Psoas muscle (tissue), 8 donors: ENCODE measurements around the gene PCDH9. TPM values are rescaled to one million over a fixed set of nuclear protein-coding genes. Genes with fewer than 3 reads are reported as not detected.
"Not testable (repeated sequence)": the region's sequence is repeated elsewhere in the genome, so short reads cannot be mapped to it uniquely, and the experiment has no call there.

Experiments
- ATAC-seq, 4 donors: fragments of 200-7000 bp; cut with Tn5 transposase; one replicate each; pipeline ENCODE4 v1.9.1; 2020; ENCODE audit warnings: moderate library complexity in 3 of 4, mild to moderate bottlenecking in 2 of 4
- DNase-seq, 2 donors: peaks; one replicate each; pipeline ENCODE4 v3.0.0-alpha.2; 2020
- H3K27ac ChIP-seq: fragments of 200-600 bp; one replicate; pipeline ENCODE4 v1.8.0; 2022
- H3K27me3 ChIP-seq, 3 donors: fragments of 200-600 bp in 1 of 3; one replicate each; pipeline versions ENCODE4 v1.6.1 to v1.8.0; 2013 to 2022; ENCODE audit warnings: low read length in 2 of 3, mild to moderate bottlenecking in 2 of 3, moderate library complexity in 1 of 3; ENCODE audit not compliant: insufficient read depth in 3 of 3
- H3K36me3 ChIP-seq, 2 donors: fragments of 200-600 bp in 1 of 2; one replicate each; pipeline versions ENCODE4 v1.6.1 to v1.8.0; 2013 to 2022; ENCODE audit warnings: low read depth in 1 of 2, mild to moderate bottlenecking in 1 of 2, moderate library complexity in 1 of 2; ENCODE audit not compliant: insufficient read depth in 1 of 2
- H3K4me1 ChIP-seq: fragments of 200-600 bp; one replicate; pipeline ENCODE4 v1.8.0; 2022
- H3K4me3 ChIP-seq: fragments of 200-600 bp; one replicate; pipeline ENCODE4 v1.8.0; 2022; ENCODE audit warnings: mild to moderate bottlenecking
- H3K9me3 ChIP-seq: fragments of 200-600 bp; one replicate; pipeline ENCODE4 v1.8.0; 2022
- CTCF ChIP-seq: fragments of 200-600 bp; IDR thresholded peaks from one replicate; pipeline ENCODE4 v1.8.0; 2022; ENCODE audit warnings: antibody characterized with exemption
- WGBS, 3 donors: extraction: QIAGEN DNeasy Blood & Tissue Kit; methylation state at CpG; one replicate each; pipeline versions ENCODE4 v1.1.6 to v1.1.7; 2013; 5-methylcytosine and 5-hydroxymethylcytosine counted together
- intact Hi-C, 2 donors: fragments of 100-400 bp; cut with DNase I; formaldehyde crosslinking; loops; one replicate each; pipeline versions ENCODE4 v1.11.0 to v1.14.2; 2022
- polyA plus RNA-seq, 3 donors: library from polyadenylated mRNA; stranded (reverse); fragments of 200-250 nt; gene quantifications; one replicate each; pipeline ENCODE4 v1.2.3, GENCODE V29; 2013
- total RNA-seq, 4 donors: library from RNA; stranded (reverse); fragmentation: NEBNext Ultra II Directional in 2 of 4; extraction: Animal tissue kit (Norgen Biotek cat#: 25700) in 2 of 4; gene quantifications; one replicate each; pipeline versions ENCODE4 v1.2.1 to v1.2.4, GENCODE V29; 2021 to 2023
- donor health status: healthy with polysubstance abuse.
- donor health status: DM: no; HTN: no; CAD: no; lungs with moderate emphysema.
- donor health status: Bipolar disorder and iron deficiency.
- donor health status: healthy.
- donor health status: DM: yes; HTN: yes; CAD: no.
- donor health status: DM: no; HTN: no; CAD: no.
- donor health status: DM: no; HTN: no; CAD: no.
- donor health status: DM: yes; HTN: yes; CAD: no.

The PCDH9 gene
- total and polyA plus RNA-seq, 7 donors: 0.27 to 4.9 (median 2.1) TPM

- WGBS, 3 donors: 66% methylated on average over 4 of the region's 4 CpGs
- no peak for DNase-seq
- Histone ChIP-seq H3K27ac (no peak overlapping the region), H3K4me1 (peaks cover 8% of the 10 kb centered on the region), H3K27me3 (no peaks in the 10 kb centered on the region), H3K4me3 (no peak overlapping the region), H3K36me3 (no peaks in the 10 kb centered on the region), H3K9me3 (no peaks in the 10 kb centered on the region)
- intact Hi-C loops: no loop called here
- no peak for ATAC-seq
- TF ChIP-seq CTCF: no peak
These were observed 602.6 kb downstream of the PCDH9 start for GRCh38 chr13:66627512-66627911.

- H3K27ac ChIP-seq: no peak overlapping the region
- peak in 3 of 4 donors; percentile 65 to 97 (median 96) for ATAC-seq
- H3K36me3 ChIP-seq: no peaks in the 10 kb centered on the region
- H3K4me3 ChIP-seq: no peak overlapping the region
- no peaks in the 10 kb centered on the region for H3K27me3 ChIP-seq
- 50 to 74% (median 65%) methylated on average over 3 of the region's 3 CpGs for WGBS, 3 donors
- H3K4me1 ChIP-seq: peaks cover 8% of the 10 kb centered on the region
- TF ChIP-seq CTCF: no peak
- intact Hi-C loops: no loop called here
- DNase-seq: no peak
- no peaks in the 10 kb centered on the region for H3K9me3 ChIP-seq
These were observed 605.8 kb downstream of the PCDH9 start for GRCh38 chr13:66624302-66624701.

- DNase-seq: no peak
- H3K4me3 ChIP-seq: no peak overlapping the region
- no peak overlapping the region for H3K27ac ChIP-seq
- H3K4me1 ChIP-seq: peaks cover 8% of the 10 kb centered on the region
- WGBS, 3 donors: 93 to 94% (median 94%) methylated on average over 10 of the region's 10 CpGs
- peak in 2 of 4 donors; percentile 51 to 78 for ATAC-seq
- H3K9me3 ChIP-seq: no peaks in the 10 kb centered on the region
- no peaks in the 10 kb centered on the region for H3K27me3 ChIP-seq
- intact Hi-C loops: no loop called here
- no peaks in the 10 kb centered on the region for H3K36me3 ChIP-seq
- no peak for TF ChIP-seq CTCF
These were observed 606.9 kb downstream of the PCDH9 start for GRCh38 chr13:66623129-66623820.

GRCh38 chr13:66621906-66622447, 608.2 kb downstream of the PCDH9 start:
- H3K27me3 ChIP-seq, H3K4me1 ChIP-seq, H3K4me3 ChIP-seq, H3K36me3 ChIP-seq, ATAC-seq, H3K27ac ChIP-seq, intact Hi-C loops, H3K9me3 ChIP-seq: not testable (repeated sequence)
- peak in 1 of 2 donors; percentile 44 for DNase-seq
- WGBS, 3 donors: 98 to 99% (median 99%) methylated on average over 30 to 31 of the region's 31 CpGs

GRCh38 chr13:66618702-66619101, 611.4 kb downstream of the PCDH9 start:
- H3K27me3 ChIP-seq: no peaks in the 10 kb centered on the region
- peaks cover 6% of the 10 kb centered on the region for H3K4me1 ChIP-seq
- H3K9me3 ChIP-seq: no peaks in the 10 kb centered on the region
- H3K36me3 ChIP-seq: no peaks in the 10 kb centered on the region
- no peak overlapping the region for H3K4me3 ChIP-seq
- TF ChIP-seq CTCF: peak; percentile 43
- intact Hi-C loops: no loop called here
- no peak for DNase-seq
- 17 to 31% (median 17%) methylated on average over 1 of the region's 1 CpG for WGBS, 3 donors
- peak in 2 of 4 donors; percentile 65 to 68 for ATAC-seq
- no peak overlapping the region for H3K27ac ChIP-seq
